KMS-11 (cell line): ENCODE data around the gene SHROOM4.

Source experiments
- H2AFZ ChIP-seq: fragments of 200-600 bp; sonication (generic); 2 replicates; pipeline ENCODE4 v1.6.1; 2016; ENCODE audit warnings: antibody characterized with exemption, mixed run types, low read depth
- H3K27ac ChIP-seq: fragments of 200-600 bp; sonication (generic); 2 replicates; pipeline ENCODE4 v1.6.1; 2016; ENCODE audit warnings: mild to moderate bottlenecking, mixed run types
- H3K27me3 ChIP-seq: fragments of 200-600 bp; sonication (generic); 2 replicates; pipeline ENCODE4 v1.6.1; 2017; ENCODE audit warnings: mild to moderate bottlenecking, low read depth, mixed run types, moderate library complexity; ENCODE audit not compliant: insufficient read depth
- H3K36me3 ChIP-seq: fragments of 200-600 bp; sonication (generic); 2 replicates; pipeline ENCODE4 v1.6.1; 2017; ENCODE audit warnings: mild to moderate bottlenecking, mixed run types; ENCODE audit not compliant: insufficient read depth
- H3K4me1 ChIP-seq: fragments of 200-600 bp; sonication (generic); 2 replicates; pipeline ENCODE4 v1.6.1; 2016; ENCODE audit warnings: mild to moderate bottlenecking, low read depth, mixed run types; ENCODE audit not compliant: poor library complexity, severe bottlenecking
- H3K4me2 ChIP-seq: fragments of 200-600 bp; sonication (generic); 2 replicates; pipeline ENCODE4 v1.7.0; 2016; ENCODE audit warnings: mild to moderate bottlenecking, mixed run types
- H3K4me3 ChIP-seq: fragments of 200-600 bp; sonication (generic); IDR thresholded peaks from 2 replicates; pipeline ENCODE4 v1.6.1; 2017; ENCODE audit warnings: low read depth, low read length, mixed read lengths; ENCODE audit not compliant: insufficient read depth
- H3K79me2 ChIP-seq: fragments of 200-600 bp; sonication (generic); 2 replicates; pipeline ENCODE4 v1.6.1; 2016; ENCODE audit warnings: low read depth, mixed run types; ENCODE audit not compliant: insufficient read depth
- H3K9ac ChIP-seq: fragments of 200-600 bp; sonication (generic); 2 replicates; pipeline ENCODE4 v1.6.1; 2016; ENCODE audit warnings: mild to moderate bottlenecking, mixed run types
- H4K20me1 ChIP-seq: fragments of 200-600 bp; sonication (generic); 2 replicates; pipeline ENCODE4 v1.6.1; 2016; ENCODE audit warnings: mild to moderate bottlenecking, mixed run types; ENCODE audit not compliant: insufficient read depth
- CTCF ChIP-seq: fragments of 200-600 bp; sonication (generic); conservative IDR thresholded peaks from 2 replicates; pipeline ENCODE4 v1.6.1; 2017; ENCODE audit warnings: low read depth, mild to moderate bottlenecking, antibody characterized with exemption, low read length, moderate library complexity, mixed read lengths

The SHROOM4 gene

GRCh38 chrX:50648156-50648555 is 165.8 kb downstream of the SHROOM4 start:
- Histone ChIP-seq H3K27ac (no peak overlapping the region), H3K4me2 (no peak overlapping the region), H4K20me1 (no peaks in the 10 kb centered on the region), H3K4me1 (no peaks in the 10 kb centered on the region), H2AFZ (no peak overlapping the region), H3K36me3 (no peaks in the 10 kb centered on the region), H3K4me3 (no peak overlapping the region), H3K79me2 (no peaks in the 10 kb centered on the region), H3K9ac (no peak overlapping the region), H3K27me3 (no peaks in the 10 kb centered on the region)
- TF ChIP-seq CTCF: no peak

- Histone ChIP-seq H3K79me2 (no peaks in the 10 kb centered on the region), H2AFZ (no peak overlapping the region), H4K20me1 (no peaks in the 10 kb centered on the region), H3K4me1 (no peaks in the 10 kb centered on the region), H3K9ac (no peak overlapping the region), H3K4me2 (no peak overlapping the region), H3K27me3 (no peaks in the 10 kb centered on the region), H3K36me3 (no peaks in the 10 kb centered on the region), H3K4me3 (no peak overlapping the region), H3K27ac (no peak overlapping the region)
- no peak for TF ChIP-seq CTCF
Measured at GRCh38 chrX:50644496-50644895, 169.5 kb downstream of the SHROOM4 start.

- H3K27ac ChIP-seq: no peak overlapping the region
- no peaks in the 10 kb centered on the region for H3K4me1 ChIP-seq
- no peaks in the 10 kb centered on the region for H3K27me3 ChIP-seq
- H3K79me2 ChIP-seq: no peaks in the 10 kb centered on the region
- TF ChIP-seq CTCF: no peak
- H2AFZ ChIP-seq: no peak overlapping the region
- H3K36me3 ChIP-seq: no peaks in the 10 kb centered on the region
- no peak overlapping the region for H3K9ac ChIP-seq
- no peak overlapping the region for H3K4me2 ChIP-seq
- no peaks in the 10 kb centered on the region for H4K20me1 ChIP-seq
- H3K4me3 ChIP-seq: no peak overlapping the region
Measured at GRCh38 chrX:50643525-50644137, 170.4 kb downstream of the SHROOM4 start.

GRCh38 chrX:50638123-50638522 is 175.9 kb downstream of the SHROOM4 start:
- Histone ChIP-seq H3K4me2 (no peak overlapping the region), H3K9ac (no peak overlapping the region), H4K20me1 (no peaks in the 10 kb centered on the region), H2AFZ (no peak overlapping the region), H3K36me3 (no peaks in the 10 kb centered on the region), H3K27me3 (no peaks in the 10 kb centered on the region), H3K27ac (no peak overlapping the region), H3K79me2 (no peaks in the 10 kb centered on the region), H3K4me1 (no peaks in the 10 kb centered on the region), H3K4me3 (no peak overlapping the region)
- no peak for TF ChIP-seq CTCF
